Muscle of leg (tissue), 16 donors: ENCODE data around the gene TMBIM6. TPM values are rescaled to one million over a fixed set of nuclear protein-coding genes. Genes with fewer than 3 reads are reported as not detected.
A peak's percentile ranks its signal among the peaks of the same experiment; 100 is the strongest.

Source experiments
- DNase-seq: peaks from one replicate; pipeline ENCODE4 v3.0.0; 2013
- H3K27ac ChIP-seq: one replicate; pipeline ENCODE4 v1.5.1; 2013; ENCODE audit warnings: mild to moderate bottlenecking, low read length, control low read depth
- H3K27me3 ChIP-seq: one replicate; pipeline ENCODE4 v1.6.1; 2013; ENCODE audit warnings: low read length; ENCODE audit not compliant: control insufficient read depth, insufficient read depth
- H3K36me3 ChIP-seq: one replicate; pipeline ENCODE4 v1.6.1; 2013; ENCODE audit warnings: low read length; ENCODE audit not compliant: control insufficient read depth, insufficient read depth
- H3K4me1 ChIP-seq: one replicate; pipeline ENCODE4 v1.6.1; 2013; ENCODE audit warnings: low read length; ENCODE audit not compliant: control insufficient read depth, insufficient read depth
- H3K4me3 ChIP-seq: one replicate; pipeline ENCODE4 v1.5.1; 2013; ENCODE audit warnings: low read length, control low read depth
- H3K9me3 ChIP-seq: replicated peaks from 2 replicates; pipeline ENCODE4 v1.6.1; 2013; ENCODE audit warnings: low read depth, low read length; ENCODE audit not compliant: control insufficient read depth
- WGBS: methylation state at CpG from one replicate; pipeline ENCODE4 v1.1.5; 2013; ENCODE audit warnings: missing lambda C conversion rate; ENCODE audit not compliant: insufficient coverage; 5-methylcytosine and 5-hydroxymethylcytosine counted together
- long read RNA-seq, 11 donors: transcript quantifications; one replicate each; lab custom pipeline, GENCODE V29; 2026
- polyA plus RNA-seq, 8 donors: library from polyadenylated mRNA; unstranded; fragments of 120-200 nt; gene quantifications; one replicate each; pipeline versions ENCODE4 v1.2.1 to v1.2.3, GENCODE V29; 2013; ENCODE audit warnings: inconsistent platforms in 1 of 8, low replicate concordance in 1 of 8; ENCODE audit not compliant: insufficient read length in 8 of 8, insufficient read depth in 1 of 8
- total RNA-seq: library from RNA; stranded (reverse); fragments of 120-200 nt; gene quantifications from one replicate; pipeline ENCODE4 v1.2.4, GENCODE V29; 2013

TMBIM6 gene
- total RNA-seq (211 TPM), polyA plus RNA-seq (100 to 1,000 TPM; 238 to 272 (median 246) TPM)
- long read RNA-seq, donor 1, transcript TMBIM6-201 (10 exons, 2,836 nt): major isoform, 25 of 34 reads
- long read RNA-seq, donor 1, partial matches to known transcripts: 0 of 34 reads
- long read RNA-seq, donor 1, other reads (novel, unspliced or antisense): 0 of 34 reads
- long read RNA-seq, donor 2, transcript TMBIM6-201 (10 exons, 2,836 nt): major isoform, 5 of 6 reads
- long read RNA-seq, donor 2, partial matches to known transcripts: 0 of 6 reads
- long read RNA-seq, donor 2, other reads (novel, unspliced or antisense): 0 of 6 reads
- long read RNA-seq, donor 3, transcript TMBIM6-201 (10 exons, 2,836 nt): major isoform, 55 of 62 reads
- long read RNA-seq, donor 3, transcript TMBIM6-202 (9 exons, 2,598 nt): minor isoform, 5 of 62 reads
- long read RNA-seq, donor 3, partial matches to known transcripts: 0 of 62 reads
- long read RNA-seq, donor 3, other reads (novel, unspliced or antisense): 0 of 62 reads
- long read RNA-seq, donor 4, transcript TMBIM6-202 (9 exons, 2,598 nt): minor isoform, 5 of 44 reads
- long read RNA-seq, donor 4, transcript TMBIM6-201 (10 exons, 2,836 nt): major isoform, 32 of 44 reads
- long read RNA-seq, donor 4, partial matches to known transcripts: 0 of 44 reads
- long read RNA-seq, donor 4, other reads (novel, unspliced or antisense): 0 of 44 reads
- long read RNA-seq, donor 5, transcript TMBIM6-201 (10 exons, 2,836 nt): major isoform, 131 of 390 reads
- long read RNA-seq, donor 5, partial matches to known transcripts: 244 of 390 reads
- long read RNA-seq, donor 5, other reads (novel, unspliced or antisense): 0 of 390 reads
- long read RNA-seq, donor 6, transcript TMBIM6-201 (10 exons, 2,836 nt): major isoform, 87 of 123 reads
- long read RNA-seq, donor 6, transcript TMBIM6-219 (3 exons, 484 nt): minor isoform, 9 of 123 reads
- long read RNA-seq, donor 6, partial matches to known transcripts: 23 of 123 reads
- long read RNA-seq, donor 6, other reads (novel, unspliced or antisense): 0 of 123 reads
- long read RNA-seq, donor 7, transcript TMBIM6-209 (8 exons, 2,494 nt): minor isoform, 5 of 70 reads
- long read RNA-seq, donor 7, transcript TMBIM6-201 (10 exons, 2,836 nt): major isoform, 52 of 70 reads
- long read RNA-seq, donor 7, partial matches to known transcripts: 5 of 70 reads
- long read RNA-seq, donor 7, other reads (novel, unspliced or antisense): 0 of 70 reads
- long read RNA-seq, donor 8, transcript TMBIM6-201 (10 exons, 2,836 nt): major isoform, 42 of 56 reads
- long read RNA-seq, donor 8, partial matches to known transcripts: 5 of 56 reads
- long read RNA-seq, donor 8, other reads (novel, unspliced or antisense): 0 of 56 reads
- long read RNA-seq, donor 9, transcript TMBIM6-201 (10 exons, 2,836 nt): major isoform, 42 of 72 reads
- long read RNA-seq, donor 9, transcript TMBIM6-209 (8 exons, 2,494 nt): minor isoform, 6 of 72 reads
- long read RNA-seq, donor 9, partial matches to known transcripts: 17 of 72 reads
- long read RNA-seq, donor 9, other reads (novel, unspliced or antisense): 0 of 72 reads
- long read RNA-seq, donor 10, transcript TMBIM6-201 (10 exons, 2,836 nt): major isoform, 76 of 100 reads
- long read RNA-seq, donor 10, transcript TMBIM6-202 (9 exons, 2,598 nt): minor isoform, 6 of 100 reads
- long read RNA-seq, donor 10, transcript TMBIM6-219 (3 exons, 484 nt): minor isoform, 5 of 100 reads
- long read RNA-seq, donor 10, partial matches to known transcripts: 10 of 100 reads
- long read RNA-seq, donor 10, other reads (novel, unspliced or antisense): 0 of 100 reads
- long read RNA-seq, donor 11, transcript TMBIM6-219 (3 exons, 484 nt): minor isoform, 6 of 266 reads
- long read RNA-seq, donor 11, transcript TMBIM6-201 (10 exons, 2,836 nt): major isoform, 60 of 266 reads
- long read RNA-seq, donor 11, partial matches to known transcripts: 194 of 266 reads
- long read RNA-seq, donor 11, other reads (novel, unspliced or antisense): 0 of 266 reads

- peak within 1 kb of the TSS; percentile 94 for H3K4me3 ChIP-seq
- WGBS: 3% methylated on average over 37 of the region's 50 CpGs
Measured at GRCh38 chr12:49740930-49741881, at the start of gene TMBIM6. TMBIM6 (plus strand) TSS chr12:49741557; CDS start chr12:49752494, 10,937 bp downstream.

GRCh38 chr12:49692851-49693250, 48.5 kb upstream of the TMBIM6 start:
- Histone ChIP-seq H3K27ac (no peak overlapping the region), H3K36me3 (no peaks in the 10 kb centered on the region), H3K27me3 (no peaks in the 10 kb centered on the region), H3K4me1 (peaks cover 5% of the 10 kb centered on the region), H3K4me3 (no peak overlapping the region), H3K9me3 (no peaks in the 10 kb centered on the region)
- no peak for DNase-seq
- WGBS: 67% methylated on average over 3 of the region's 3 CpGs

More at GRCh38 chr12:49740930-49741881, at the start of gene TMBIM6:
- Histone ChIP-seq H3K36me3 (peaks cover 2% of the 10 kb centered on the region), H3K4me1 (peaks cover 11% of the 10 kb centered on the region), H3K27ac (peak within 1 kb of the TSS; percentile 100), H3K9me3 (no peaks in the 10 kb centered on the region), H3K27me3 (no peaks in the 10 kb centered on the region)
- peak; percentile 100 for DNase-seq

- Histone ChIP-seq H3K27me3 (no peaks in the 10 kb centered on the region), H3K27ac (no peak overlapping the region), H3K36me3 (no peaks in the 10 kb centered on the region), H3K4me3 (no peak overlapping the region), H3K9me3 (no peaks in the 10 kb centered on the region), H3K4me1 (peaks cover 14% of the 10 kb centered on the region)
- 100% methylated on average over 3 of the region's 8 CpGs for WGBS
- no peak for DNase-seq
Measured at GRCh38 chr12:49693931-49694444, 47.4 kb upstream of the TMBIM6 start.

GRCh38 chr12:49696723-49697122, 44.6 kb upstream of the TMBIM6 start:
- no peaks in the 10 kb centered on the region for H3K27me3 ChIP-seq
- peaks cover 13% of the 10 kb centered on the region for H3K4me1 ChIP-seq
- no peaks in the 10 kb centered on the region for H3K36me3 ChIP-seq
- no peak overlapping the region for H3K4me3 ChIP-seq
- no peaks in the 10 kb centered on the region for H3K9me3 ChIP-seq
- no peak overlapping the region for H3K27ac ChIP-seq
- DNase-seq: no peak

GRCh38 chr12:49697808-49698207, 43.5 kb upstream of the TMBIM6 start:
- H3K27ac ChIP-seq: no peak overlapping the region
- no CpG with 5 or more reads among the region's 4 CpGs for WGBS
- H3K9me3 ChIP-seq: no peaks in the 10 kb centered on the region
- no peak overlapping the region for H3K4me3 ChIP-seq
- peaks cover 20% of the 10 kb centered on the region for H3K4me1 ChIP-seq
- H3K36me3 ChIP-seq: no peaks in the 10 kb centered on the region
- DNase-seq: no peak
- H3K27me3 ChIP-seq: no peaks in the 10 kb centered on the region

- Histone ChIP-seq H3K4me3 (peak overlapping the region; percentile 13), H3K27ac (peak overlapping the region; percentile 81), H3K27me3 (no peaks in the 10 kb centered on the region), H3K9me3 (no peaks in the 10 kb centered on the region), H3K4me1 (peaks cover 30% of the 10 kb centered on the region), H3K36me3 (no peaks in the 10 kb centered on the region)
- DNase-seq: peak; percentile 83
- WGBS: 12% methylated on average over 3 of the region's 8 CpGs
Measured at GRCh38 chr12:49698619-49699545, 42.5 kb upstream of the TMBIM6 start.

- WGBS: 100% methylated on average over 2 of the region's 3 CpGs
- Histone ChIP-seq H3K4me1 (peaks cover 49% of the 10 kb centered on the region), H3K9me3 (no peaks in the 10 kb centered on the region)
Measured at GRCh38 chr12:49702009-49702408, 39.3 kb upstream of the TMBIM6 start.

More at GRCh38 chr12:49702009-49702408, 39.3 kb upstream of the TMBIM6 start:
- H3K4me3 ChIP-seq: no peak overlapping the region
- no peaks in the 10 kb centered on the region for H3K27me3 ChIP-seq
- DNase-seq: no peak
- no peaks in the 10 kb centered on the region for H3K36me3 ChIP-seq
- H3K27ac ChIP-seq: peak overlapping the region; percentile 83
